ENCODE measurements around the gene SPOCD1.

The SPOCD1 gene

DNA sequence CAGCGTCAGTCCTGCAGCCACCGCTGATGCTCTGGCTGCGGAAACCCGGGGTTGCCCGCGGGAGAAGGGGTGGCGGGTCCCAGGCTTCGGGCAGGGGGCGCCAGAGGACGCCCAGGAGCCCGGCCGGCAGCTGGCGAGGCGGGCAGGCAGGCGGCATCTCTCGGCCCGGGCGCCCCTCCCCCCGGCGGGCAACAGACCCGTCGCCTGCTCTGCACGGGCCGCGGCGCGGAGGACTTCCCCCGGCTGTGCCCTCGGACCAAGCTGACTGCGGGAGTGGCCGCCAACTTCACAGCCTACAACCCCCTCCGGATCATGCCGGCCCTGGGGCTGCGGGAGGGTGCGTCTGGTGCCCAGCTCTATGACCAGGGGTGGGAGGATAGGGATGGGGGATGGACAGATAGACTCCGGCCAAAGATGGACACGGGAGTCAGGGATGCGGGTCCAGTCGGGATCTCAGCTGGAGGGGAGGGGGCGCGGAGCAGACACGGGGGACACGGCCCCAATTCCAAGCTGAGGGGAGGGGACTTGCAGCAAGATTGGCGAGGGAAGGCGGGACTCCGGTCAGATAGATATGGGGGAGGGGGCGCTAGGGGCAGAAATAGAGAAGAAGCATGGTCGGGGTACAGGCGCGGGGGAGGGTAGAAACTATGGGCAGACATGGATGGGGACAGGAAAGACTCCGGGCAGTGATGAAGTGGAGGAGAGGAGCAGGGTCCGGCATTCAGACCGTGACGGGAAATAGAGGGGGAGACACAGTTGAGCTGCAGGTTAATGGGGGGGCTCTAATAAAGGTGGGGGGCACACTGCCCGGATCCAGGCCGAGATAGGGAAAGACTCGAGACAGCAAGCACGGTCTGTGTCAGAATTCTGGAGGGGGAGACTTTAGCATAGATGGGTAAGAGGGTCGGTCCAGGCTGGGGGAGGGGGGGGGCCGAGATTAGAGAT is 52.8 kb downstream of the SPOCD1 start:
- peak overlapping the region; percentile 16; the same call in 1 of the 2 replicates for H3K4me3 ChIP-seq (replicated peaks; ENCODE audit: insufficient read depth, low read length)
- DNase-seq (ENCODE audit: low read depth in 1 of 2, low spot score in 1 of 2) = peak; percentile 45 to 51

DNA sequence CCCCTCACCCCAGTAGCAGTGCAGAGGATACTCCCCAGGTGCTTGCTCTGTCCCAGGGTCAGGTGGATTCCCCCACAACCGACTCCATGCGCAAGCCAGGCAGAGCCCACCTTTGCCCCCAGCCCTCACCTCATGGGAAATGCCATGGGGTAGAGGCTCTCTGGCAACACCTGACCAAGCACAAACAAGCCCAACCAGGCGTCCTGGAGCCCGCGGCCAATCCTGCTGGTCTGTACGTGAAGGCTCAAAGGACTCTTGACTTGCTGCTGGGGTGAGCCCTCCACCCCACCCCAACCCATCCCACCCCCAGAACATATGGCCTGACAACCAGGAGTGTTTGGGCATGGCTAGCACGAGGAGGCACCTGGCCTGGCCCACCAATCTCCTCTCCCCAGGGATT is 53.5 kb downstream of the SPOCD1 start:
- TF ChIP-seq GABPA (IDR thresholded peaks at IDR 0.05; ENCODE audit: low read depth) (no peak), SPI1 (IDR thresholded peaks at IDR 0.05; ENCODE audit: borderline replicate concordance, low read depth) (no peak), POLR2AphosphoS5 (IDR thresholded peaks at IDR 0.05; ENCODE audit: low read depth) (no peak)
- TF ChIP-seq, protein P1, sequence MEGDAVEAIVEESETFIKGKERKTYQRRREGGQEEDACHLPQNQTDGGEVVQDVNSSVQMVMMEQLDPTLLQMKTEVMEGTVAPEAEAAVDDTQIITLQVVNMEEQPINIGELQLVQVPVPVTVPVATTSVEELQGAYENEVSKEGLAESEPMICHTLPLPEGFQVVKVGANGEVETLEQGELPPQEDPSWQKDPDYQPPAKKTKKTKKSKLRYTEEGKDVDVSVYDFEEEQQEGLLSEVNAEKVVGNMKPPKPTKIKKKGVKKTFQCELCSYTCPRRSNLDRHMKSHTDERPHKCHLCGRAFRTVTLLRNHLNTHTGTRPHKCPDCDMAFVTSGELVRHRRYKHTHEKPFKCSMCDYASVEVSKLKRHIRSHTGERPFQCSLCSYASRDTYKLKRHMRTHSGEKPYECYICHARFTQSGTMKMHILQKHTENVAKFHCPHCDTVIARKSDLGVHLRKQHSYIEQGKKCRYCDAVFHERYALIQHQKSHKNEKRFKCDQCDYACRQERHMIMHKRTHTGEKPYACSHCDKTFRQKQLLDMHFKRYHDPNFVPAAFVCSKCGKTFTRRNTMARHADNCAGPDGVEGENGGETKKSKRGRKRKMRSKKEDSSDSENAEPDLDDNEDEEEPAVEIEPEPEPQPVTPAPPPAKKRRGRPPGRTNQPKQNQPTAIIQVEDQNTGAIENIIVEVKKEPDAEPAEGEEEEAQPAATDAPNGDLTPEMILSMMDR (IDR thresholded peaks at IDR 0.05; ENCODE audit: insufficient read depth, low read length) = no peak
- TF ChIP-seq, protein P2, sequence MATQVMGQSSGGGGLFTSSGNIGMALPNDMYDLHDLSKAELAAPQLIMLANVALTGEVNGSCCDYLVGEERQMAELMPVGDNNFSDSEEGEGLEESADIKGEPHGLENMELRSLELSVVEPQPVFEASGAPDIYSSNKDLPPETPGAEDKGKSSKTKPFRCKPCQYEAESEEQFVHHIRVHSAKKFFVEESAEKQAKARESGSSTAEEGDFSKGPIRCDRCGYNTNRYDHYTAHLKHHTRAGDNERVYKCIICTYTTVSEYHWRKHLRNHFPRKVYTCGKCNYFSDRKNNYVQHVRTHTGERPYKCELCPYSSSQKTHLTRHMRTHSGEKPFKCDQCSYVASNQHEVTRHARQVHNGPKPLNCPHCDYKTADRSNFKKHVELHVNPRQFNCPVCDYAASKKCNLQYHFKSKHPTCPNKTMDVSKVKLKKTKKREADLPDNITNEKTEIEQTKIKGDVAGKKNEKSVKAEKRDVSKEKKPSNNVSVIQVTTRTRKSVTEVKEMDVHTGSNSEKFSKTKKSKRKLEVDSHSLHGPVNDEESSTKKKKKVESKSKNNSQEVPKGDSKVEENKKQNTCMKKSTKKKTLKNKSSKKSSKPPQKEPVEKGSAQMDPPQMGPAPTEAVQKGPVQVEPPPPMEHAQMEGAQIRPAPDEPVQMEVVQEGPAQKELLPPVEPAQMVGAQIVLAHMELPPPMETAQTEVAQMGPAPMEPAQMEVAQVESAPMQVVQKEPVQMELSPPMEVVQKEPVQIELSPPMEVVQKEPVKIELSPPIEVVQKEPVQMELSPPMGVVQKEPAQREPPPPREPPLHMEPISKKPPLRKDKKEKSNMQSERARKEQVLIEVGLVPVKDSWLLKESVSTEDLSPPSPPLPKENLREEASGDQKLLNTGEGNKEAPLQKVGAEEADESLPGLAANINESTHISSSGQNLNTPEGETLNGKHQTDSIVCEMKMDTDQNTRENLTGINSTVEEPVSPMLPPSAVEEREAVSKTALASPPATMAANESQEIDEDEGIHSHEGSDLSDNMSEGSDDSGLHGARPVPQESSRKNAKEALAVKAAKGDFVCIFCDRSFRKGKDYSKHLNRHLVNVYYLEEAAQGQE (IDR thresholded peaks at IDR 0.05; ENCODE audit: insufficient replicate concordance, low read depth) = no peak
- Histone ChIP-seq H3K4me3 (replicated peaks; ENCODE audit: insufficient read depth, low read length) (no peak overlapping the region), H3K27ac (replicated peaks) (no peak overlapping the region), H3K27me3 (ENCODE audit: insufficient read depth, poor library complexity, severe bottlenecking) (peaks cover 67% of the 10 kb centered on the region)
- no peak for DNase-seq (ENCODE audit: low read depth in 1 of 2, low spot score in 1 of 2)

More for the DNA sequence above, 52.8 kb downstream of the SPOCD1 start:
- TF ChIP-seq POLR2AphosphoS5 (IDR thresholded peaks at IDR 0.05; ENCODE audit: low read depth) = no peak
- TF ChIP-seq, protein P1 (IDR thresholded peaks at IDR 0.05; ENCODE audit: insufficient read depth, low read length) = peak; percentile 8
- H3K27me3 ChIP-seq (ENCODE audit: insufficient read depth, poor library complexity, severe bottlenecking) = peaks cover 70% of the 10 kb centered on the region
- H3K27ac ChIP-seq (replicated peaks) = no peak overlapping the region

DNA sequence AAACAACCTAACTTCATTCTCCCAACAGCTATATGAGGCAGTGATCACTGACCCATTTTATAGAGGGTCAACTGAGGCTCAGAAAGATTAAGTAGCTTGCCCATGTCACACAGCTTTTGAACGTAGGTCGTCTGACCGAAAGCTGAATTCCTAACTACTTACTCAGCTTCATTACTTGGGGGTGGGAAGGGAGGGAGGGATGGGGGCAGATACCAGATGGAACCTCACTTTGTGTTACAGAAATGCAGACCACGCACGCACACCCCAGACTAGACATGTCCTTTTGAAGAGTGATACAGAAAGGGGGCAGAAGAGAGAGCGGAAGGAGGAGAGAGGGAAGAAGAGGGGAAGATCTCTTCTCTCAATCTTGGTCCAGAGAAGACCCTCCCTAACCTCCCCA is 53.9 kb downstream of the SPOCD1 start:
- Histone ChIP-seq H3K4me3 (replicated peaks; ENCODE audit: insufficient read depth, low read length) (no peak overlapping the region), H3K27me3 (ENCODE audit: insufficient read depth, poor library complexity, severe bottlenecking) (peaks cover 67% of the 10 kb centered on the region), H3K27ac (replicated peaks) (no peak overlapping the region)
- no peak for DNase-seq (ENCODE audit: low read depth in 1 of 2, low spot score in 1 of 2)
- no peak for TF ChIP-seq SPI1 (IDR thresholded peaks at IDR 0.05; ENCODE audit: borderline replicate concordance, low read depth)
- TF ChIP-seq, protein P2 (IDR thresholded peaks at IDR 0.05; ENCODE audit: insufficient replicate concordance, low read depth) = no peak
- TF ChIP-seq, protein P1 (IDR thresholded peaks at IDR 0.05; ENCODE audit: insufficient read depth, low read length) = no peak
- no peak for TF ChIP-seq GABPA (IDR thresholded peaks at IDR 0.05; ENCODE audit: low read depth)
- no peak for TF ChIP-seq POLR2AphosphoS5 (IDR thresholded peaks at IDR 0.05; ENCODE audit: low read depth)

Measured in HL-60 (cell line).